ENCODE data around the gene CCDC85C.

- no peak for TF ChIP-seq CTCF (IDR thresholded peaks at IDR 0.05)
- no peak for TF ChIP-seq POLR2A (IDR thresholded peaks at IDR 0.05)
- TF ChIP-seq POLR2AphosphoS5 (IDR thresholded peaks at IDR 0.05) = no peak
- TF ChIP-seq EP300 (IDR thresholded peaks at IDR 0.05) = no peak
Observed at GRCh38 chr14:99519931-99520421, 84.0 kb downstream of the CCDC85C start.
